Small intestine (tissue), 7 donors: Measurements from ENCODE around the gene HECTD4. TPM values are rescaled to one million over a fixed set of nuclear protein-coding genes. Genes with fewer than 3 reads are reported as not detected.
"Not testable (repeated sequence)": the region's sequence is repeated elsewhere in the genome, so short reads cannot be mapped to it uniquely, and the experiment has no call there.

Experiments used
- DNase-seq, 2 donors: peaks; one replicate each; pipeline versions ENCODE4 v3.0.0 to v3.0.0-alpha.2; 2013
- FAIRE-seq: peaks from 2 replicates; lab custom pipeline; 2012; peaks lifted over from hg19 to GRCh38; lab: Jason Lieb, UNC
- H3K27ac ChIP-seq, 3 donors: one replicate each; pipeline ENCODE4 v1.5.1; 2013; ENCODE audit warnings: low read length in 2 of 3, mild to moderate bottlenecking in 2 of 3, control low read depth in 1 of 3, inconsistent platforms in 1 of 3, low read depth in 1 of 3, moderate library complexity in 1 of 3
- H3K27me3 ChIP-seq, 3 donors: one replicate each; pipeline ENCODE4 v1.6.1; 2013; ENCODE audit warnings: low read length in 3 of 3, inconsistent platforms in 1 of 3; ENCODE audit not compliant: control insufficient read depth in 3 of 3, insufficient read depth in 3 of 3
- H3K36me3 ChIP-seq, 3 donors: one replicate each; pipeline ENCODE4 v1.6.1; 2013; ENCODE audit warnings: low read length in 3 of 3, inconsistent platforms in 1 of 3, low read depth in 1 of 3, mild to moderate bottlenecking in 1 of 3, moderate library complexity in 1 of 3; ENCODE audit not compliant: control insufficient read depth in 3 of 3, insufficient read depth in 2 of 3
- H3K4me1 ChIP-seq, 3 donors: one replicate each; pipeline ENCODE4 v1.6.1; 2013; ENCODE audit warnings: low read length in 2 of 3, inconsistent platforms in 1 of 3, low read depth in 1 of 3, mild to moderate bottlenecking in 1 of 3, moderate library complexity in 1 of 3; ENCODE audit not compliant: control insufficient read depth in 3 of 3, insufficient read depth in 2 of 3
- H3K4me3 ChIP-seq, 3 donors: one replicate each; pipeline ENCODE4 v1.5.1; 2013; ENCODE audit warnings: low read length in 3 of 3, control low read depth in 1 of 3, inconsistent platforms in 1 of 3, low read depth in 1 of 3, mild to moderate bottlenecking in 1 of 3, moderate library complexity in 1 of 3
- H3K9me3 ChIP-seq, 2 donors: one replicate each; pipeline ENCODE4 v1.6.1; 2013; ENCODE audit warnings: low read depth in 1 of 2, low read length in 1 of 2; ENCODE audit not compliant: control insufficient read depth in 2 of 2, insufficient read depth in 1 of 2
- WGBS, 3 donors: extraction: QIAGEN DNeasy Blood & Tissue Kit; methylation state at CpG; one replicate each; pipeline ENCODE4 v1.1.7; 2013; 5-methylcytosine and 5-hydroxymethylcytosine counted together
- polyA plus RNA-seq, 4 donors: library from polyadenylated mRNA; stranded (reverse) in 3 of 4; unstranded in 1 of 4; fragments of 200-250 nt in 3 of 4; fragments of 120-200 nt in 1 of 4; gene quantifications; one replicate each; pipeline versions ENCODE4 v1.2.1 to v1.2.3, GENCODE V29; 2013
- donor health status: healthy with polysubstance abuse.
- donor health status: control.
- donor health status: control.
- donor health status: Bipolar disorder and iron deficiency.
- donor health status: healthy.

Gene HECTD4
- polyA plus RNA-seq, 4 donors, result 6.1 to 33.4 (median 11.4) TPM

DNA sequence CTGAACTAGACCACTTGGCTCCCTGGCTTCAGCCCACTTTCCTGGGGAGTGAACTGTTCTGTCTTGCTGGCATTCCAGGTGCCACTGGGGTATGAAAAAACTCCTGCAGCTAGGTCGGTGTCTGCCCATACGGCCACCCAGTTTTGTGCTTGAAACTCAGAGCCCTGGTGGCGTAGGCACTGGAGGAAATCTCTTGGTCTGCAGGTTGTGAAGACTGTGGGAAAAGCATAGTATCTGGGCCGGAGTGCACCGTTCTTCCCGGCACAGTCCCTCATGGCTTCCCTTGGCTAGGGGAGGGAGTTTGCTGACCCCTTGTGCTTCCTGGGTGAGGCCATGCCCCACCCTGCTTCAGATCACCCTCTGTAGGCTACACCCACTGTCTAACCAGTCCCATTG lies 223.1 kb downstream of the HECTD4 start:
- Histone ChIP-seq H3K4me3 (no peak overlapping the region), H3K36me3 (peaks cover 7 to 56% (median 12%) of the 10 kb centered on the region in 3 donors), H3K4me1 (no peaks in the 10 kb centered on the region), H3K9me3 (peaks cover 0 to 20% of the 10 kb centered on the region in 2 donors), H3K27ac (no peak overlapping the region), H3K27me3 (no peaks in the 10 kb centered on the region)
- FAIRE-seq (no peak), DNase-seq (no peak)
- 96 to 97% (median 97%) methylated on average over 6 of the region's 6 CpGs for WGBS, 3 donors

DNA sequence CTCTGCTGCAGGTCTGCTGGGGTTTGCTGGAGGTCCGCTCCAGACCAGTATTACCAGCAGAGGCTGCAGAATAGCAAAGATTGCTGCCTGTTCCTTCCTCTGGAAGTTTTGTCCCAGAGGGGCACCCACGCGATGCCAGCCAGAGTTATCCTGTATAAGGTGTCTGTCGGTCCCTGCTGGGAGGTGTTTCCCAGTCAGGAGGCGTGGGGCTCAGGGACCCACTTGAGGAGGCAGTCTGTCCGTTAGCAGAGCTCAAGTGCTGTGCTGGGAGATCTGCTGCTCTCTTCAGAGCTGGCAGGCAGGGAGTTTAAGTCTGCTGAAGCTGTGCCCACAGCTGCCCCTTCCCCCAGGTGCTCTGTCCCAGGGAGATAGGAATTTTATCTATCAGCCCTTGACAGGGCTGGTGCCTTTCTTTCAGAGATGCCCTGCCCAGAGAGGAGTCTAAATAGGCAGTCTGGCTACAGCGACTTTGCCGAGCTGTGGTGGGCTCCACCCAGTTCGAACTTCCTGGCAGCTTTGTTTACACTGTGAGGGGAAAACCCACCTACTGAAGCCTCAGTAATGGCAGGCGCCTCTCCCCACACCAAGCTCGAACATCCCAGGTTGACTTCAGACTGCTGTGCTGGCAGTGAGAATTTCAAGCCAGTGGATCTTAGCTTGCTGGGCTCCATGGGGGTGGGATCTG lies 223.6 kb downstream of the HECTD4 start:
- peaks cover 10 to 54% (median 12%) of the 10 kb centered on the region in 3 donors for H3K36me3 ChIP-seq
- not testable (repeated sequence) for H3K4me1 ChIP-seq, H3K27me3 ChIP-seq, DNase-seq, H3K4me3 ChIP-seq, FAIRE-seq, H3K27ac ChIP-seq
- 80 to 89% (median 86%) methylated on average over 11 of the region's 11 CpGs for WGBS, 3 donors
- H3K9me3 ChIP-seq, result peaks cover 0 to 20% of the 10 kb centered on the region in 2 donors

DNA sequence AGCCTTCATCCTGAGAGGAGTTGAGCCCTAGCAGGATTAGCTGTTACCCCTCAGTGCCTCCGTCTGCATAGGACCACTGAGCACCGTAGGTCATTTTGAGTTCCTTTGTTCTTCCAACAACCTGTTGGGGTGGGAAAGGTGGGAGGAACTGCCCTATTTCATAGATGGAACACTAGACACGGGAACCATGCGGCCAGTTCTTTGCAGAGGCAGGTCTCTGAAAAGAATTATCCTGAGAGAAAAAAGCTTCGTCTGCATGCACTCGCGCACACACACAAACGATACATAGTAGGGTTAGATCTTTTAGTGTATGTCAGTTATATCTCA lies 228.4 kb downstream of the HECTD4 start:
- 93 to 96% (median 94%) methylated on average over 8 of the region's 8 CpGs for WGBS, 3 donors
- Histone ChIP-seq H3K9me3 (peaks cover 0 to 10% of the 10 kb centered on the region in 2 donors), H3K27me3 (no peaks in the 10 kb centered on the region), H3K4me1 (no peaks in the 10 kb centered on the region), H3K4me3 (no peak overlapping the region), H3K36me3 (peaks cover 20 to 50% (median 39%) of the 10 kb centered on the region in 3 donors), H3K27ac (no peak overlapping the region)
- DNase-seq, result no peak
- no peak for FAIRE-seq

DNA sequence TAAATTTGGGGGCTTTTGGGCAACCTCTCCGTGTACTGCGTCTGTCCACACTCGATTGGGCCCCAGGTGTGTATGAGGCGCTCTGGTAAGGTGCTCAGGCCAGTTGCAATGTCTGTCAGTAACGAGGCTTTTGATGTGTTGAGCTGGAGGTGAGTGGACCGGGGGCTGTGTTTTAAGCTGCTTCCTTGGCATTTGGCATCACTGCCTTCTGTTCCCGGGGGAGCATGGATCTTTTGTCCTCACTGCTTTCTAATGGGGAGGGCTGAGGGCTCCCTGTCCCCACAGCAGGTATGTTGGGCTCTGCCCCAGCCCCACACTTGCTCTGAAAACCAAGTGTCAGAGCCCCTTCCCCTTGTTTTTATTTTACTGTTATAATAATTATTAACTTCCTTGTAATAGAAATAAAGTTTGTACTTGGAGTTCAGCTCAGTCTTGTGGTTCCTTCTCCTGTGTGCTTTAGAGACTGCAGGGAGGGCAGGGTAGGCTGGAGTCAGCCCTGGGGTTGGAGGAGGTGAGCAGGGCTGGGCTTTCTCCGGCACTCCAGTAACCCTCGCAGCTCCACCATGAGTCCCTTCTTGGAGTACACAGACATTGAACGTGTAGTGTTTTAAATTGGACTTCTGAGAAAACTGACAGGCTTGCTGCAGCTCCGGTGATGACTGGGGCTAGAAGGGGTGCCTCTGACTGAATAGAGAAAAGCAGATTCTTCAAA lies 228.9 kb downstream of the HECTD4 start:
- Histone ChIP-seq H3K36me3 (peaks cover 21 to 46% (median 39%) of the 10 kb centered on the region in 3 donors), H3K4me3 (no peak overlapping the region), H3K4me1 (no peaks in the 10 kb centered on the region), H3K27me3 (no peaks in the 10 kb centered on the region), H3K27ac (no peak overlapping the region), H3K9me3 (peaks cover 0 to 4% of the 10 kb centered on the region in 2 donors)
- 86 to 92% (median 88%) methylated on average over 11 of the region's 11 CpGs for WGBS, 3 donors
- FAIRE-seq (no peak), DNase-seq (no peak)

DNA sequence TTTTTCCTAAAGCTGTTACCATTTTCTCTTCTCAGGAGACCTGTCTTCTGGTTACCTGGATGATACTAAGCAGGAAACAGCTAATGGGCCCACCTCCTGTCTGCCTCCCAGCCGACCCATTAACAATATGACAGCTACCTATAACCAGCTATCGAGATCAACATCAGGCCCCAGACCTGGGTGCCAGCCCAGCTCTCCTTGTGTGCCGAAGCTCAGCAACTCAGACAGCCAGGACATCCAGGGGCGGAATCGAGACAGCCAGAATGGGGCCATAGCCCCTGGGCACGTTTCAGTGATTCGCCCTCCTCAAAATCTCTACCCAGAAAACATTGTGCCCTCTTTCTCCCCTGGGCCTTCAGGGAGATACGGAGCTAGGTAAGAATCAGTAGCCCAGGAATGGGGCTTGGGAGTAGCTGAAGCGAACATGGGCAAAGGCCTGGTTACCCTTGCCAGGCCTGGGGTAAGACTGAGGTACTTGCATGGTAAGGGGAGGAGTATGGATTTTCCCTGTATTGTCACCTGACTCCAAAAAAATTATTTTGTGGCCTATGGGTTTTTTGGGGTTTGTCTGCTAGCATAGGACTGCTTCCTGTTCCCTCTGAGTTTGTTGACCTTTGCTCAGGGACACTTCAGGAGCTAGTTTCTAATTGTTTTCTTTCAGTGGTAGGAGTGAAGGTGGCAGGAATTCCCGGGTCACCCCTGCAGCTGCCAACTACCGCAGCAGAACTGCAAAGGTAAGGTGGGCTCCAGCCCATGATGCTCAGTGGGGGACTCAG lies 230.3 kb downstream of the HECTD4 start:
- Histone ChIP-seq H3K36me3 (peaks cover 27 to 56% (median 39%) of the 10 kb centered on the region in 3 donors), H3K4me1 (no peaks in the 10 kb centered on the region), H3K4me3 (no peak overlapping the region), H3K9me3 (no peaks in the 10 kb centered on the region), H3K27me3 (no peaks in the 10 kb centered on the region), H3K27ac (no peak overlapping the region)
- peak in 1 of 2 donors; percentile 38 for DNase-seq
- FAIRE-seq, result no peak
- WGBS, 3 donors, result 82 to 90% (median 84%) methylated on average over 11 of the region's 11 CpGs

DNA sequence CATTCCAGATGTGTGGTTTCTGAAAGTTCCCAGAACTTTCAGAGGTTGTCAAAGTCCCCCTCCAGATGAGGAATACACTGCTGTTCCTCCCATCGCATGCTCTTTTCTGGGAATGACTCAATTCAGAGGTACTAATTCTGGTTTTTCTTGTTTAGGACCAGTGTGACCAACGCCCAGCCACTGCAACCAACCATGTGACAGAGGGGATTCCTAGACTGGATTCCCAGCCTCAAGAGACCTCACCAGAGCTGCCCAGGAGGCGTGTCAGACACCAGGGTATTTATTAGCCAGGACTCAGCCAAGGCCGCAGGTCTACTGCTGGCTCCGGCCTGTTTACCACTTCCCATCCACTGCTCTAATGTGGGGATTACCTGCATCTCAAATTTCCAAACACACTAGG lies 232.6 kb downstream of the HECTD4 start:
- 87 to 89% (median 88%) methylated on average over 5 of the region's 5 CpGs for WGBS, 3 donors
- H3K4me3 ChIP-seq, result no peak overlapping the region
- no peak overlapping the region for H3K27ac ChIP-seq
- DNase-seq, result peak in 1 of 2 donors; percentile 25
- no peaks in the 10 kb centered on the region for H3K4me1 ChIP-seq
- no peak for FAIRE-seq
- no peaks in the 10 kb centered on the region for H3K27me3 ChIP-seq
- no peaks in the 10 kb centered on the region for H3K9me3 ChIP-seq
- H3K36me3 ChIP-seq, result peaks cover 33 to 61% (median 43%) of the 10 kb centered on the region in 3 donors

DNA sequence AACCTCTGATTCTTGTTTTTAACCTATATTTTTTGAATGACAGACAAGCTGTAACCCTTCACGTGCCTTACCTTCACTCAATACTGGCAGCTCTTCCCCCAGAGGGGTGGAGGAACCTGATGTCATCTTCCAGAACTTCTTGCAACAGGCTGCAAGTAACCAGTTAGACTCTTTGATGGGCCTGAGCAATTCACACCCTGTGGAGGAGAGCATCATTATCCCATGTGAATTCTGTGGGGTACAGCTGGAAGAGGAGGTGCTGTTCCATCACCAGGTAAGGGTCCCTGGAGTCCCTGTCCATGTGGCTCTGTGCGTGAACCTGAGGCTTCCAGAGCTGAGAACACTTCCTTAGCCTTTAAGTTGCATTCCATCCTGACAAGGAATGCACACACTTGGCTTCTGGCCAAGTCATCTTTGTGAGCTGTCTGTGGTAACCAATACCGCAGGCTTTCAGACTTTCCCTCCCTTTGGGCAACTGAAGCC lies 234.2 kb downstream of the HECTD4 start:
- peaks cover 29 to 66% (median 38%) of the 10 kb centered on the region in 3 donors for H3K36me3 ChIP-seq
- FAIRE-seq (no peak), DNase-seq (no peak)
- WGBS, 3 donors, result 80 to 93% (median 92%) methylated on average over 3 of the region's 3 CpGs
- no peak overlapping the region for H3K27ac ChIP-seq
- no peaks in the 10 kb centered on the region for H3K4me1 ChIP-seq
- no peak overlapping the region for H3K4me3 ChIP-seq
- no peaks in the 10 kb centered on the region for H3K9me3 ChIP-seq
- no peaks in the 10 kb centered on the region for H3K27me3 ChIP-seq

DNA sequence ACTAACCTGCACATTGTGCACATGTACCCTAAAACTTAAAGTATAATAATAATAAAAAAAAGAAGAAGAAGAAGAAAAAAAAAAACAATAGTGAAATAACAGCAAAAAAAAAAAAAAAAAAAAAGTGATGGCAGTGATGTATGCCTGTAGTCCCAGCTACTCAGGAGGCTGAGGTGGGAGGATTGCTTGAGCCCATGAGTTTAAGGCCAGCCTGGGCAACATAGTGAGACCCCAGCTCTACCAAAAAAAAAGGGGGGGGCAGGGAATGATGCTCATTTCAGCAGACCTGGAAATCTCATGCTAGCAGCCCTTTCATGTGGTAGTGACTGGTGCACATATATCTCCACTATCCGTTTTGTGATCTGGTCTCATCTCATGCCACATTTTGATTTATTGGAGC lies 236.1 kb downstream of the HECTD4 start:
- Histone ChIP-seq H3K27ac (no peak overlapping the region), H3K9me3 (no peaks in the 10 kb centered on the region), H3K4me1 (no peaks in the 10 kb centered on the region), H3K27me3 (no peaks in the 10 kb centered on the region), H3K36me3 (peaks cover 20 to 53% (median 30%) of the 10 kb centered on the region in 3 donors), H3K4me3 (no peak overlapping the region)
- no peak for FAIRE-seq
- 81 to 100% (median 90%) methylated on average over 1 of the region's 1 CpG for WGBS, 3 donors
- no peak for DNase-seq
